ENCODE measurements around the gene FAM78A. TPM values are rescaled to one million over a fixed set of nuclear protein-coding genes. Genes with fewer than 3 reads are reported as not detected.

FAM78A gene
- total and polyA plus RNA-seq, 2 of the 8 experiments (the other 6 are each of a cell fraction or from before 2014, with no cell fraction given) = 3.1 TPM

GRCh38 chr9:131235480-131235851 is 40.8 kb downstream of the FAM78A start:
- H4K8ac ChIP-seq (ENCODE audit: extremely low read depth, insufficient read depth, low read length) = no peak overlapping the region
- H3K56ac ChIP-seq (replicated peaks; ENCODE audit: insufficient read length, low read depth, low read length) = no peak overlapping the region
- H2BK20ac ChIP-seq (ENCODE audit: low read length) = no peak overlapping the region
- no peak overlapping the region for H2BK15ac ChIP-seq (ENCODE audit: low read length)
- H3K79me1 ChIP-seq (ENCODE audit: low read depth, low read length) = no peaks in the 10 kb centered on the region
- no peaks in the 10 kb centered on the region for H3K27me3 ChIP-seq (replicated peaks in 1 of 4; ENCODE audit: control insufficient read depth in 3 of 4, extremely low read depth in 1 of 4, insufficient read depth in 3 of 4, low read length in 3 of 4)
- no peak overlapping the region for H3K4me3 ChIP-seq (ENCODE audit: extremely low read depth in 1 of 4, insufficient read depth in 2 of 4, low read depth in 3 of 4, low read length in 4 of 4)
- H2AFZ ChIP-seq (ENCODE audit: low read length) = no peak overlapping the region
- FAIRE-seq (no peak), DNase-seq (ENCODE audit: low read depth in 1 of 2, low spot score in 2 of 2) (no peak)
- H3K4ac ChIP-seq (replicated peaks; ENCODE audit: insufficient read length, low read depth, low read length) = no peak overlapping the region
- ChIA-PET CTCF (ENCODE audit: partially characterized antibody) (interaction anchor here (0.6 to 3.0 kb wide), 7 partner anchors 28 to 247 kb away, joined by 3 to 9 read pairs (median 3); no protein-coding TSS in a partner anchor), POLR2A (ENCODE audit: partially characterized antibody) (interaction anchor here (0.7 to 4.3 kb wide), 5 partner anchors 8 to 136 kb away, joined by 3 to 18 read pairs (median 3); partner anchors contain the start of gene PLPP7)
- H4K5ac ChIP-seq (ENCODE audit: insufficient read length, low read depth, low read length) = no peak overlapping the region
- H2AK5ac ChIP-seq (ENCODE audit: low read depth, low read length) = no peak overlapping the region
- H3K9ac ChIP-seq (replicated peaks in 1 of 4; ENCODE audit: extremely low read depth in 1 of 4, low read depth in 3 of 4, low read length in 3 of 4) = no peak overlapping the region
- H3K36me3 ChIP-seq (ENCODE audit: control insufficient read depth in 2 of 4, insufficient read depth in 4 of 4, low read length in 3 of 4) = peaks cover 0 to 28% (median 17%) of the 10 kb centered on the region in 4 experiments; a peak in 5 of 8 replicates
- WGBS, 2 experiments (ENCODE audit: extremely low coverage in 1 of 2, insufficient coverage in 1 of 2, insufficient read length in 1 of 2, insufficient replicate concordance in 2 of 2, low coverage in 1 of 2, low lambda C conversion rate in 2 of 2, missing lambda C conversion rate in 1 of 2) = 95% methylated on average over 9 of the region's 9 CpGs; no CpG with 5 or more reads in 1 of the 2 experiments
- no peak overlapping the region for H3K27ac ChIP-seq (ENCODE audit: low read depth, low read length)
- H4K91ac ChIP-seq (replicated peaks; ENCODE audit: insufficient read length, low read length) = no peak overlapping the region
- no peak overlapping the region for H3K4me2 ChIP-seq (ENCODE audit: insufficient read depth in 1 of 2, low read depth in 2 of 2, low read length in 2 of 2)
- H2BK120ac ChIP-seq (replicated peaks; ENCODE audit: low read depth, low read length) = no peak overlapping the region
- H3K4me1 ChIP-seq (replicated peaks in 1 of 4; ENCODE audit: control insufficient read depth in 3 of 4, insufficient read depth in 4 of 4, low read length in 3 of 4) = peaks cover 0 to 21% (median 16%) of the 10 kb centered on the region in 4 experiments; a peak in 6 of 7 replicates
- H2BK12ac ChIP-seq (ENCODE audit: low read depth, low read length) = no peak overlapping the region
- H2BK5ac ChIP-seq (ENCODE audit: low read depth, low read length) = no peak overlapping the region
- no peaks in the 10 kb centered on the region for H3K79me2 ChIP-seq (ENCODE audit: control insufficient read depth in 1 of 2, insufficient read depth in 2 of 2, low read length in 2 of 2)
- H3K23ac ChIP-seq (ENCODE audit: insufficient read length) = no peak overlapping the region
- TF ChIP-seq BCL11A (IDR thresholded peaks at IDR 0.05; ENCODE audit: low read depth in 2 of 2, low read length in 2 of 2) (no peak), EP300 (IDR thresholded peaks at IDR 0.05; ENCODE audit: borderline replicate concordance in 1 of 2, low read depth in 2 of 2, low read length in 2 of 2) (no peak), RNF2 (IDR thresholded peaks at IDR 0.05; ENCODE audit: borderline replicate concordance, low read depth, low read length, missing control alignments, poor library complexity, severe bottlenecking) (no peak)
- no peaks in the 10 kb centered on the region for H3K9me3 ChIP-seq (ENCODE audit: insufficient read depth in 2 of 2, low read depth in 1 of 2, low read length in 1 of 2)
- no peaks in the 10 kb centered on the region for H3K23me2 ChIP-seq (ENCODE audit: low read depth, low read length)
- H3K18ac ChIP-seq (ENCODE audit: extremely low read depth, low read length) = no peak overlapping the region
- no peak overlapping the region for H3K14ac ChIP-seq (ENCODE audit: insufficient read length)
- H4K20me1 ChIP-seq (replicated peaks in 1 of 2; ENCODE audit: control insufficient read depth in 1 of 2, insufficient read depth in 2 of 2, low read length in 2 of 2) = no peaks in the 10 kb centered on the region

Data from H1 (cell line).